Mesendoderm (in vitro differentiated cells): ENCODE results near the gene ATXN7L1.

Experiments used
- DNase-seq: peaks from one replicate; pipeline ENCODE4 v3.0.0; 2013
- H2AK5ac ChIP-seq: 2 replicates; pipeline ENCODE4 v1.6.1; 2013; ENCODE audit warnings: low read length, inconsistent platforms
- H2BK120ac ChIP-seq: 2 replicates; pipeline ENCODE4 v1.6.1; 2013; ENCODE audit warnings: low read depth, mild to moderate bottlenecking, low read length, moderate library complexity, mixed read lengths
- H2BK15ac ChIP-seq: replicated peaks from 2 replicates; pipeline ENCODE4 v1.6.1; 2013; ENCODE audit warnings: low read depth, mild to moderate bottlenecking, moderate library complexity
- H2BK5ac ChIP-seq: 2 replicates; pipeline ENCODE4 v1.6.1; 2013; ENCODE audit warnings: low read length, inconsistent platforms
- H3K18ac ChIP-seq: 2 replicates; pipeline ENCODE4 v1.6.1; 2013; ENCODE audit warnings: mild to moderate bottlenecking, low read length, mixed read lengths
- H3K23ac ChIP-seq: one replicate; pipeline ENCODE4 v1.6.1; 2013; ENCODE audit warnings: low read length
- H3K27ac ChIP-seq: 2 replicates; pipeline ENCODE4 v1.5.1; 2013; ENCODE audit warnings: low read depth, mild to moderate bottlenecking, inconsistent platforms, low read length, moderate library complexity
- H3K27me3 ChIP-seq: 2 replicates; pipeline ENCODE4 v1.6.1; 2013; ENCODE audit warnings: low read length, control low read depth, mild to moderate bottlenecking, inconsistent platforms; ENCODE audit not compliant: insufficient read depth, poor library complexity
- H3K36me3 ChIP-seq: 2 replicates; pipeline ENCODE4 v1.6.1; 2013; ENCODE audit warnings: low read length, inconsistent platforms; ENCODE audit not compliant: control insufficient read depth, insufficient read depth
- H3K4ac ChIP-seq: one replicate; pipeline ENCODE4 v1.6.1; 2013; ENCODE audit warnings: low read depth, mild to moderate bottlenecking, low read length, moderate library complexity
- H3K4me1 ChIP-seq: 2 replicates; pipeline ENCODE4 v1.6.1; 2013; ENCODE audit warnings: low read depth, low read length, inconsistent platforms; ENCODE audit not compliant: control insufficient read depth
- H3K4me2 ChIP-seq: 2 replicates; pipeline ENCODE4 v1.6.1; 2013; ENCODE audit warnings: low read length
- H3K4me3 ChIP-seq: 2 replicates; pipeline ENCODE4 v1.5.1; 2013; ENCODE audit warnings: mild to moderate bottlenecking, low read length
- H3K56ac ChIP-seq: one replicate; pipeline ENCODE4 v1.6.1; 2013; ENCODE audit warnings: low read length
- H3K79me1 ChIP-seq: 2 replicates; pipeline ENCODE4 v1.6.1; 2013; ENCODE audit warnings: low read length, inconsistent platforms
- H3K79me2 ChIP-seq: 2 replicates; pipeline ENCODE4 v1.6.1; 2013; ENCODE audit warnings: mild to moderate bottlenecking, low read length; ENCODE audit not compliant: control insufficient read depth, insufficient read depth
- H3K9ac ChIP-seq: 2 replicates; pipeline ENCODE4 v1.6.1; 2013; ENCODE audit warnings: low read length, inconsistent platforms
- H4K5ac ChIP-seq: one replicate; pipeline ENCODE4 v1.6.1; 2013; ENCODE audit warnings: low read length
- H4K8ac ChIP-seq: one replicate; pipeline ENCODE4 v1.6.1; 2013; ENCODE audit warnings: low read depth, mild to moderate bottlenecking, control low read depth, low read length, moderate library complexity
- WGBS: extraction: QIAGEN DNeasy Blood & Tissue Kit; methylation state at CpG from one replicate; pipeline ENCODE4 v1.1.7; 2013; ENCODE audit warnings: low lambda C conversion rate, missing lambda C conversion rate; ENCODE audit not compliant: insufficient coverage; ENCODE audit errors: extremely low coverage; 5-methylcytosine and 5-hydroxymethylcytosine counted together

The ATXN7L1 gene

GRCh38 chr7:105742787-105743186 is 133.6 kb downstream of the ATXN7L1 start:
- Histone ChIP-seq H3K9ac (no peak overlapping the region), H3K36me3 (no peaks in the 10 kb centered on the region), H3K27me3 (no peaks in the 10 kb centered on the region), H3K79me1 (peaks cover 3% of the 10 kb centered on the region), H4K5ac (no peak overlapping the region), H3K4ac (no peak overlapping the region), H4K8ac (no peak overlapping the region), H3K4me1 (peaks cover 16% of the 10 kb centered on the region), H3K18ac (no peak overlapping the region), H3K23ac (no peak overlapping the region), H3K4me2 (no peak overlapping the region), H2BK5ac (no peak overlapping the region), H2BK120ac (no peak overlapping the region), H3K27ac (no peak overlapping the region), H3K4me3 (no peak overlapping the region), H2BK15ac (no peak overlapping the region), H2AK5ac (no peak overlapping the region), H3K79me2 (no peaks in the 10 kb centered on the region), H3K56ac (no peak overlapping the region)
- DNase-seq = no peak
- no CpG with 5 or more reads among the region's 3 CpGs for WGBS

- Histone ChIP-seq H2BK15ac (no peak overlapping the region), H3K18ac (no peak overlapping the region), H4K5ac (no peak overlapping the region), H2AK5ac (no peak overlapping the region), H2BK5ac (no peak overlapping the region), H3K4me3 (no peak overlapping the region), H2BK120ac (no peak overlapping the region), H3K9ac (no peak overlapping the region), H3K79me2 (no peaks in the 10 kb centered on the region), H3K23ac (peak overlapping the region; percentile 9), H3K4ac (no peak overlapping the region), H3K4me2 (no peak overlapping the region), H3K4me1 (peaks cover 16% of the 10 kb centered on the region), H3K79me1 (peaks cover 3% of the 10 kb centered on the region), H3K27ac (no peak overlapping the region), H3K56ac (peak overlapping the region; percentile 11), H3K27me3 (no peaks in the 10 kb centered on the region), H3K36me3 (no peaks in the 10 kb centered on the region), H4K8ac (no peak overlapping the region)
- no CpG with 5 or more reads among the region's 4 CpGs for WGBS
- no peak for DNase-seq
These were observed 134.4 kb downstream of the ATXN7L1 start for GRCh38 chr7:105741982-105742381.

GRCh38 chr7:105738133-105738532 is 138.3 kb downstream of the ATXN7L1 start:
- Histone ChIP-seq H4K5ac (no peak overlapping the region), H3K4me2 (no peak overlapping the region), H3K27ac (no peak overlapping the region), H3K79me1 (peaks cover 3% of the 10 kb centered on the region), H3K4me1 (peaks cover 4% of the 10 kb centered on the region), H3K4ac (no peak overlapping the region), H2BK15ac (no peak overlapping the region), H3K4me3 (no peak overlapping the region), H3K56ac (no peak overlapping the region), H3K23ac (no peak overlapping the region), H3K36me3 (no peaks in the 10 kb centered on the region), H2BK120ac (no peak overlapping the region), H2BK5ac (no peak overlapping the region), H3K79me2 (no peaks in the 10 kb centered on the region), H2AK5ac (no peak overlapping the region), H3K9ac (no peak overlapping the region), H3K18ac (no peak overlapping the region), H3K27me3 (no peaks in the 10 kb centered on the region), H4K8ac (no peak overlapping the region)
- DNase-seq = no peak
- no CpG with 5 or more reads among the region's 2 CpGs for WGBS

- Histone ChIP-seq H3K4me3 (no peak overlapping the region), H3K4ac (no peak overlapping the region), H3K4me1 (no peaks in the 10 kb centered on the region), H3K36me3 (no peaks in the 10 kb centered on the region), H3K79me2 (no peaks in the 10 kb centered on the region), H3K9ac (no peak overlapping the region), H4K5ac (no peak overlapping the region), H3K4me2 (no peak overlapping the region), H3K27ac (no peak overlapping the region), H2BK120ac (no peak overlapping the region), H3K56ac (no peak overlapping the region), H2BK15ac (no peak overlapping the region), H3K27me3 (no peaks in the 10 kb centered on the region), H3K79me1 (no peaks in the 10 kb centered on the region), H2BK5ac (no peak overlapping the region), H2AK5ac (no peak overlapping the region), H4K8ac (no peak overlapping the region), H3K23ac (no peak overlapping the region), H3K18ac (no peak overlapping the region)
- no peak for DNase-seq
- WGBS = no CpG with 5 or more reads among the region's 6 CpGs
These were observed 142.2 kb downstream of the ATXN7L1 start for GRCh38 chr7:105734233-105734632.

GRCh38 chr7:105731042-105731441 is 145.4 kb downstream of the ATXN7L1 start:
- Histone ChIP-seq H3K36me3 (no peaks in the 10 kb centered on the region), H3K4me2 (no peak overlapping the region), H4K5ac (no peak overlapping the region), H3K27ac (no peak overlapping the region), H3K4me3 (no peak overlapping the region), H2BK120ac (no peak overlapping the region), H4K8ac (no peak overlapping the region), H3K56ac (no peak overlapping the region), H3K18ac (no peak overlapping the region), H3K4ac (no peak overlapping the region), H2AK5ac (no peak overlapping the region), H2BK5ac (no peak overlapping the region), H3K4me1 (no peaks in the 10 kb centered on the region), H3K9ac (no peak overlapping the region), H3K27me3 (no peaks in the 10 kb centered on the region), H3K23ac (no peak overlapping the region), H2BK15ac (no peak overlapping the region), H3K79me1 (no peaks in the 10 kb centered on the region), H3K79me2 (no peaks in the 10 kb centered on the region)
- WGBS = no CpG with 5 or more reads among the region's 3 CpGs
- DNase-seq = no peak

GRCh38 chr7:105728028-105728427 is 148.4 kb downstream of the ATXN7L1 start:
- H3K27ac ChIP-seq = no peak overlapping the region

More at GRCh38 chr7:105728028-105728427, 148.4 kb downstream of the ATXN7L1 start:
- no peak overlapping the region for H3K56ac ChIP-seq
- WGBS = no CpG with 5 or more reads among the region's 2 CpGs
- no peaks in the 10 kb centered on the region for H3K79me2 ChIP-seq
- H3K4me3 ChIP-seq = no peak overlapping the region
- H2AK5ac ChIP-seq = no peak overlapping the region
- H3K4me1 ChIP-seq = no peaks in the 10 kb centered on the region
- H3K23ac ChIP-seq = no peak overlapping the region
- no peak overlapping the region for H3K4ac ChIP-seq
- DNase-seq = no peak
- H2BK120ac ChIP-seq = no peak overlapping the region
- no peak overlapping the region for H4K8ac ChIP-seq
- no peaks in the 10 kb centered on the region for H3K27me3 ChIP-seq
- no peak overlapping the region for H2BK15ac ChIP-seq
- no peaks in the 10 kb centered on the region for H3K36me3 ChIP-seq
- H3K18ac ChIP-seq = no peak overlapping the region
- H3K9ac ChIP-seq = no peak overlapping the region
- H4K5ac ChIP-seq = no peak overlapping the region
- no peak overlapping the region for H2BK5ac ChIP-seq
- H3K4me2 ChIP-seq = no peak overlapping the region
- H3K79me1 ChIP-seq = no peaks in the 10 kb centered on the region
